Left ventricle myocardium inferior (tissue), 1 donor: ENCODE data around the gene DCAF6. TPM values are rescaled to one million over a fixed set of nuclear protein-coding genes. Genes with fewer than 3 reads are reported as not detected.

Experiments
- DNase-seq: peaks from one replicate; pipeline ENCODE4 v3.0.0-alpha.2; 2020
- H3K27ac ChIP-seq: fragments of 200-600 bp; replicated peaks from 2 replicates; pipeline ENCODE4 v1.8.0; 2021
- H3K27me3 ChIP-seq: fragments of 200-600 bp; 2 replicates; pipeline ENCODE4 v1.8.0; 2021; ENCODE audit warnings: low read depth
- H3K36me3 ChIP-seq: fragments of 200-600 bp; 2 replicates; pipeline ENCODE4 v1.8.0; 2021
- H3K4me1 ChIP-seq: fragments of 200-600 bp; 2 replicates; pipeline ENCODE4 v1.8.0; 2021
- H3K4me3 ChIP-seq: fragments of 200-600 bp; 2 replicates; pipeline ENCODE4 v1.8.0; 2021; ENCODE audit warnings: mild to moderate bottlenecking, moderate library complexity
- H3K9me3 ChIP-seq: fragments of 200-600 bp; replicated peaks from 2 replicates; pipeline ENCODE4 v1.8.0; 2021
- CTCF ChIP-seq: fragments of 200-600 bp; IDR thresholded peaks from 2 replicates; pipeline ENCODE4 v1.8.0; 2021; ENCODE audit warnings: antibody characterized with exemption, mild to moderate bottlenecking, borderline replicate concordance
- intact Hi-C: fragments of 100-400 bp; cut with micrococcal nuclease; formaldehyde crosslinking; loops from one replicate; pipeline ENCODE4 v1.11.0; 2022
- total RNA-seq: library from RNA; stranded (reverse); fragmentation: NEBNext Ultra II Directional; extraction: Animal tissue kit (Norgen Biotek cat#: 25700); gene quantifications from one replicate; pipeline ENCODE4 v1.2.1, GENCODE V29; 2021
- donor health status: DM: no; HTN: yes; CAD: no; lungs with severe emphysema.

The DCAF6 gene
- total RNA-seq, 1 donor from 2014 or later, result 196 TPM

GRCh38 chr1:168102487-168102886, 166.0 kb downstream of the DCAF6 start:
- Histone ChIP-seq H3K4me3 (no peak overlapping the region), H3K27ac (no peak overlapping the region), H3K9me3 (no peaks in the 10 kb centered on the region), H3K4me1 (no peaks in the 10 kb centered on the region), H3K36me3 (peaks cover 14% of the 10 kb centered on the region), H3K27me3 (no peaks in the 10 kb centered on the region)
- DNase-seq, result no peak
- intact Hi-C loops, result no loop called here
- no peak for TF ChIP-seq CTCF

GRCh38 chr1:168104535-168104934, 168.1 kb downstream of the DCAF6 start:
- Histone ChIP-seq H3K4me3 (no peak overlapping the region), H3K9me3 (no peaks in the 10 kb centered on the region), H3K27me3 (no peaks in the 10 kb centered on the region), H3K36me3 (peaks cover 13% of the 10 kb centered on the region), H3K27ac (no peak overlapping the region), H3K4me1 (no peaks in the 10 kb centered on the region)
- no peak for TF ChIP-seq CTCF
- intact Hi-C loops, result no loop called here
- DNase-seq, result no peak

- intact Hi-C loops, result no loop called here
- Histone ChIP-seq H3K27ac (no peak overlapping the region), H3K4me1 (no peaks in the 10 kb centered on the region), H3K9me3 (no peaks in the 10 kb centered on the region), H3K27me3 (no peaks in the 10 kb centered on the region), H3K36me3 (peaks cover 13% of the 10 kb centered on the region), H3K4me3 (no peak overlapping the region)
- no peak for DNase-seq
- TF ChIP-seq CTCF, result no peak
Observed at GRCh38 chr1:168105846-168106245, 169.4 kb downstream of the DCAF6 start.

- H3K4me1 ChIP-seq, result no peaks in the 10 kb centered on the region
- no peaks in the 10 kb centered on the region for H3K9me3 ChIP-seq
- H3K27ac ChIP-seq, result no peak overlapping the region
- intact Hi-C loops, result no loop called here
- TF ChIP-seq CTCF, result no peak
- peaks cover 13% of the 10 kb centered on the region for H3K36me3 ChIP-seq
- no peaks in the 10 kb centered on the region for H3K27me3 ChIP-seq
- DNase-seq, result no peak
- no peak overlapping the region for H3K4me3 ChIP-seq
Observed at GRCh38 chr1:168106274-168106673, 169.8 kb downstream of the DCAF6 start.

- intact Hi-C loops, result no loop called here
- Histone ChIP-seq H3K9me3 (no peaks in the 10 kb centered on the region), H3K4me3 (no peak overlapping the region), H3K27me3 (no peaks in the 10 kb centered on the region), H3K4me1 (no peaks in the 10 kb centered on the region), H3K36me3 (no peaks in the 10 kb centered on the region), H3K27ac (no peak overlapping the region)
- TF ChIP-seq CTCF, result no peak
- DNase-seq, result no peak
Observed at GRCh38 chr1:168110896-168111545, 174.5 kb downstream of the DCAF6 start.
